M059J (cell line): ENCODE measurements around the gene EIF3F. TPM values are rescaled to one million over a fixed set of nuclear protein-coding genes. Genes with fewer than 3 reads are reported as not detected.

ENCODE experiments used
- DNase-seq: peaks from one replicate; pipeline ENCODE4 v3.0.0-alpha.2; 2012; ENCODE audit warnings: low read depth
- total RNA-seq: library from RNA; depleted of rRNA; stranded (reverse); fragments of >200 nt; shearing (Covaris generic); gene quantifications from 2 replicates; pipeline ENCODE4 v1.2.3, GENCODE V29; 2014; rRNA removed

EIF3F gene
- total RNA-seq, 1 experiment from 2014 or later, result 288 TPM

DNA sequence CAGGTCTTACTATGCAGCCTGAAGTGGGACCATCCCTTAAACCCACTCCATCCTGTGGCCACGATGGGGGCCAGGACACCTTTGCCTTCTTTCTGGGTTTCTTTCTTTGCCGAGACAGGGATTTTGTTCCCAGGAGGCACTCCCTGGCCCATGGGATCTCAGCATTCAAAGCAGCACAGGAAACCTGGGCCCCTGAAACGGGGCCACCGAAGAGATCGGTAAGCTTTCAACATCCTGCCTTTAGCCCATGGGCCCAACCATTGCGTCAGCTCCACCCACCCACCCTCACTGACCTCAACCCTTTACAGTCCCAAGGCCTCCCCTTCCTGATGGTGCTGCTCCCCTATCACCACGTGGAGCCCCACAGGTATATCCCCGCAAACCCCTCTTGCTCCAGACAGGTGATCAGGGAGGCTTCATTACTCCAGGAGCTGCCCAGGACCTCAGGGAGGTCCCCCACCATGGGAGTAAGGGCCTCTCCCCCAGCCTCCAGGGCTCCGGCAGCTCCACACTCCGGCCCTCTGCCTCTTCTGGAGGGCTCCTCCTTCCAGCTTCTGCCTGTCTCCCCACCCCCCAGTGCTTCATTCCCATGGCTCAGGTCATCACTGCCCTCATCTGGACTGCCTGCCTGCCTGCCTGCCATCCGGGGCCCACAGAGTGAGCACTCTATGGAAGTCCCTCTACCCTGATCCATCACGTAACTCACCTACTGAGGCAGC, 51.8 kb downstream of the EIF3F start:
- DNase-seq, result no peak

- no peak for DNase-seq
Measured at GRCh38 chr11:8039530-8040260, 52.6 kb downstream of the EIF3F start.

DNA sequence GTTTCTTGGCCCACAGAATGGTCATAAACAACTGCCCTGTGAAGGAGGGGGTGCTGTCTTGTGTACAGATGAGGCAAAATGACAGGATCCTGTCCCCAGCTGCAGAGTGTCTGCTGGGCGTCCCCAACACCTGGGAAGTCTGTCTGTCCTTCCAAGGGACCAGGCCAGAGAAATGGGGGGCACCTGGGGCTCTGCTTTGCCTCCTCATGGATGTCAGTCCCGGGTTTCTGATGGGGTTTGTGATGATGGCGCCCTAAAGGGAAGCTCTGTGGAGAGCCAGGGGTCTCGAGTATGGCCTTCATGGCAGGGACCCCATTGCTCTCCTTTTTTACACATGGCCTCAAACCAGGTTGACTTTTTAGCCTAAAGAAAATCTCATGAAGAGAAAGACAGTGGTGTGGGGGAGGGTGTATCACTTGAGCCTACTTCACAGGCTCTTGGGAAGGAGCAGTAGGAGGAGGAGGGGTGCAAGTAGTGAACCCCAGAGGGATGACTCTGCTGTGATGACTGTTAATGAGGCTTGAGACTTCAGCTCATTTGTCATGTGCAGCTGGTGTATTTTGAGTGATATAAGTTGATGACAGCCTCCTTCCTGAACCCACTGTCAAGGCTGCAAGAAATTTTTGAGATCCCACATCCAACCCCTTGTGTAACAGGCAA, 53.3 kb downstream of the EIF3F start:
- no peak for DNase-seq

- DNase-seq, result no peak
Measured at GRCh38 chr11:8040921-8041285, 53.8 kb downstream of the EIF3F start.

GRCh38 chr11:8041576-8041975, 54.4 kb downstream of the EIF3F start:
- DNase-seq, result no peak

DNA sequence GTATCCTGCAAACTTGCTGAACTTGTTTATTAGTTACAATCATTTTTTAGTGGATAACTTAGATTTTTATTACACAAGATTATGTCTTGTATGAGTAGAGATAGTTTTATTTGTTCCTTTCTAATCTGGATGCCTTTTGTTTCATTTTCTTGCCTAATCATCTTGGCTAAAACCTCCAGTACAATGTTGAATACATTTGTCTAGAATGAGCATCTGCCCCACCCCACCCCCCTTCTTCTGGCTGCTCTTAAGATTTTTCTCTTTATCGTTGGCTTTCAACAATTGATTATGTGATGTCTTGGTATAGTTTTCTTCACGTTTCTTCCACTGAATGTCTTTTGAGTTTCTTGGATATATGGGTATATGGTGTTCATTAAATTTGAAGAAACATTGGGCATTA, 56.6 kb downstream of the EIF3F start:
- DNase-seq, result no peak

- no peak for DNase-seq
Measured at GRCh38 chr11:8045839-8046238, 58.7 kb downstream of the EIF3F start.

GRCh38 chr11:8047382-8047781, 60.2 kb downstream of the EIF3F start:
- DNase-seq, result no peak

DNA sequence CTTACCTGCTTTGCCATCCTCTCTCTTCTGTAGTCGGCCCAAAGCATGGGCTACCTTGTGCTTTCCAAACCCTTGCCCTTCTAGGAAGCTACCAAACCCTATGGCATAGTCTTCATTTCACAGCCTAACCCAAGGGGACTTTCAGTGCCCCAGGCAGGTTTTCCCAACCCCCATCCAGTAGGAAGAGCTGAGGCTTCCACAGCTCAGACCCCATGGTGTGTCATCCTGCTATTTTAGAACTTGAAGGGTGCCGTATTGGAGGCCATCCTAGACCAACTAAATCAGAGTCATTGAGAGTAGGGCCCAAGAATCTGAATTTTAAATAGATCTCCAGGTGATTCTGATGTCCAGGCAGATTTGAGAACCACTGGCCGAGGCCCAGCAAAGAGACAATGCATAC, 61.9 kb downstream of the EIF3F start:
- no peak for DNase-seq

Other genes with a start within 250 kb of the EIF3F start
- gene OR5P2, start 190.4 kb upstream of the EIF3F start, total RNA-seq, result not detected in 2 replicates
- gene OR5P3, start 156.5 kb upstream of the EIF3F start, total RNA-seq, result not detected in 2 replicates
- gene OR10A6, start 56.1 kb upstream of the EIF3F start, total RNA-seq, result not detected in 2 replicates
- gene OR10A3, start 45.6 kb upstream of the EIF3F start, total RNA-seq, result not detected in 2 replicates
- 0.12 and 2.1 TPM in 2 replicates for gene NLRP10, start 21.9 kb upstream of the EIF3F start, total RNA-seq
- gene TUB, start 93.9 kb downstream of the EIF3F start, total RNA-seq, result 1.1 and 3.0 TPM in 2 replicates
- gene RIC3, start 181.7 kb downstream of the EIF3F start, total RNA-seq, result 0.32 TPM in 1 of 2 replicates, not detected in the other